Esophagus mucosa (tissue), 1 donor: ENCODE results near the gene AMER2. TPM values are rescaled to one million over a fixed set of nuclear protein-coding genes. Genes with fewer than 3 reads are reported as not detected.
A peak's percentile ranks its signal among the peaks of the same experiment; 100 is the strongest.

Source experiments
- ATAC-seq: fragments of 200-7000 bp; cut with Tn5 transposase; one replicate; pipeline ENCODE4 v1.9.1; 2020
- total RNA-seq: library from RNA; stranded (reverse); gene quantifications from one replicate; pipeline ENCODE4 v1.2.4, GENCODE V29; 2023
- donor health status: DM: yes; HTN: yes; CAD: no.

Gene AMER2
- not detected for total RNA-seq

- no peak for ATAC-seq
These were observed at the start of gene AMER2 for GRCh38 chr13:25171517-25172302. AMER2 (minus strand) TSS chr13:25172288; CDS start chr13:25171619, 669 bp downstream.

GRCh38 chr13:25218019-25218418 is 45.9 kb upstream of the AMER2 start:
- ATAC-seq: no peak

GRCh38 chr13:25217023-25217885 is 45.2 kb upstream of the AMER2 start:
- no peak for ATAC-seq

- ATAC-seq: no peak
These were observed 43.1 kb upstream of the AMER2 start for GRCh38 chr13:25215253-25215575.

- no peak for ATAC-seq
These were observed 42.6 kb upstream of the AMER2 start for GRCh38 chr13:25214491-25215252.

GRCh38 chr13:25213715-25214114 is 41.6 kb upstream of the AMER2 start:
- peak; percentile 79 for ATAC-seq

GRCh38 chr13:25210842-25211569 is 38.9 kb upstream of the AMER2 start:
- no peak for ATAC-seq

GRCh38 chr13:25207291-25207810 is 35.3 kb upstream of the AMER2 start:
- ATAC-seq: no peak

GRCh38 chr13:25204863-25205262 is 32.8 kb upstream of the AMER2 start:
- no peak for ATAC-seq

- no peak for ATAC-seq
These were observed 31.1 kb upstream of the AMER2 start for GRCh38 chr13:25203127-25203740.

- ATAC-seq: no peak
These were observed 28.7 kb upstream of the AMER2 start for GRCh38 chr13:25200783-25201182.

GRCh38 chr13:25198647-25199046 is 26.6 kb upstream of the AMER2 start:
- ATAC-seq: no peak

GRCh38 chr13:25196971-25197370 is 24.9 kb upstream of the AMER2 start:
- no peak for ATAC-seq

- ATAC-seq: no peak
These were observed 20.8 kb upstream of the AMER2 start for GRCh38 chr13:25192936-25193335.

- ATAC-seq: no peak
These were observed 20.4 kb upstream of the AMER2 start for GRCh38 chr13:25192489-25192888.

- no peak for ATAC-seq
These were observed 20.0 kb upstream of the AMER2 start for GRCh38 chr13:25192052-25192451.

GRCh38 chr13:25190771-25191170 is 18.7 kb upstream of the AMER2 start:
- no peak for ATAC-seq

- ATAC-seq: no peak
These were observed 18.2 kb upstream of the AMER2 start for GRCh38 chr13:25190256-25190655.

- ATAC-seq: no peak
These were observed 15.5 kb upstream of the AMER2 start for GRCh38 chr13:25187596-25187995.

GRCh38 chr13:25186187-25186586 is 14.1 kb upstream of the AMER2 start:
- no peak for ATAC-seq

GRCh38 chr13:25181597-25181996 is 9.5 kb upstream of the AMER2 start:
- ATAC-seq: no peak
